ENCODE measurements around the gene PATE1.

The PATE1 gene

DNA sequence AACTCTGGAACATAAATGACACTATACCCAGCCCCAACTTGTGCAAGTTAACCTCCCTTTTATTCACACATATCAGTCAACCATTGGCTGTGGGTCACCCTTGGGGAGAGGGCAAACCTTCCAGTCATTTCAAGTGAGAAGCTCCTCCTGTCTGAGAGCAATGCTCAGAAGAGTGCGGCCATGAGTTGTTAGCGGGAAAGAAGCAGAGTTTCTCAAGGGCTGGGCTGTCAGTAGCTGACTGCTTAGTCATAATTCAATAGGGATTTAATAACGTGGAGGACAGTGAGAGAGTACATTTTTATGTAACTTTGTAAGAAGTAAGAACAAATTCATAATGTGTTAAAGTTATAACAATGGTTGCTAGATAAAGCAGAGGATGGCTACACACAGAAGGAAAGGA is 27.4 kb downstream of the PATE1 start:
- H3K4me3 ChIP-seq: no peak overlapping the region
- H3K9me3 ChIP-seq: no peaks in the 10 kb centered on the region
- no peaks in the 10 kb centered on the region for H3K4me1 ChIP-seq
- H3K27me3 ChIP-seq: no peaks in the 10 kb centered on the region
- intact Hi-C loops (cut with DNase I; ENCODE audit: low total_unique reads): no loop called here
- no peak for DNase-seq
- no peak overlapping the region for H3K27ac ChIP-seq
- TF ChIP-seq, protein P1, sequence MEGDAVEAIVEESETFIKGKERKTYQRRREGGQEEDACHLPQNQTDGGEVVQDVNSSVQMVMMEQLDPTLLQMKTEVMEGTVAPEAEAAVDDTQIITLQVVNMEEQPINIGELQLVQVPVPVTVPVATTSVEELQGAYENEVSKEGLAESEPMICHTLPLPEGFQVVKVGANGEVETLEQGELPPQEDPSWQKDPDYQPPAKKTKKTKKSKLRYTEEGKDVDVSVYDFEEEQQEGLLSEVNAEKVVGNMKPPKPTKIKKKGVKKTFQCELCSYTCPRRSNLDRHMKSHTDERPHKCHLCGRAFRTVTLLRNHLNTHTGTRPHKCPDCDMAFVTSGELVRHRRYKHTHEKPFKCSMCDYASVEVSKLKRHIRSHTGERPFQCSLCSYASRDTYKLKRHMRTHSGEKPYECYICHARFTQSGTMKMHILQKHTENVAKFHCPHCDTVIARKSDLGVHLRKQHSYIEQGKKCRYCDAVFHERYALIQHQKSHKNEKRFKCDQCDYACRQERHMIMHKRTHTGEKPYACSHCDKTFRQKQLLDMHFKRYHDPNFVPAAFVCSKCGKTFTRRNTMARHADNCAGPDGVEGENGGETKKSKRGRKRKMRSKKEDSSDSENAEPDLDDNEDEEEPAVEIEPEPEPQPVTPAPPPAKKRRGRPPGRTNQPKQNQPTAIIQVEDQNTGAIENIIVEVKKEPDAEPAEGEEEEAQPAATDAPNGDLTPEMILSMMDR (IDR thresholded peaks at IDR 0.05): no peak
- H3K36me3 ChIP-seq: no peaks in the 10 kb centered on the region

DNA sequence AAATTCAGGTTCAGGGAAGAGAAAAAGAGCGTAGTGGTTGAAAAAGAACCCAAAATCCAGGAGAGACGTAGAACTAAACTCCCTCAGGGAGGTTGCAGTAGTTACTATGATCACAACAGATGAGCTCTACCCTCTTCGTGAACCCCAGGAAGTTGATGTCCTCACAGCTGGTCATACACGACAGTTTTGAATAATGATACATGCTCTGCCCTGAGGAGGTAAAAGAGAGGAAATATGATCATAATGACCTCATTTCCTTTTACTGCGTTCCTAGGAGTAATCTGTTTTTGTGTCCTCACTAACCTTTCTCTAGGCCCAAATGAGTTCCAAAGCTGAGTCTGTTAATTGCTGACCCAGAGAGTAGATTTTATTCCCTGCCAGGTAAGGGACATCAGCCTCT is 31.2 kb downstream of the PATE1 start:
- H3K27me3 ChIP-seq: no peaks in the 10 kb centered on the region
- H3K36me3 ChIP-seq: no peaks in the 10 kb centered on the region
- H3K4me1 ChIP-seq: no peaks in the 10 kb centered on the region
- H3K9me3 ChIP-seq: no peaks in the 10 kb centered on the region
- DNase-seq: no peak
- intact Hi-C loops (cut with DNase I; ENCODE audit: low total_unique reads): no loop called here
- TF ChIP-seq, protein P1 (IDR thresholded peaks at IDR 0.05): no peak
- no peak overlapping the region for H3K27ac ChIP-seq
- H3K4me3 ChIP-seq: no peak overlapping the region

GRCh38 chr11:125778728-125779127 is 32.6 kb downstream of the PATE1 start, which contains the start of gene PATE2:
Gene PATE2, minus strand, starts transcription at chr11:125778828. Its CDS starts 55 bp downstream, at chr11:125778773.
- H3K36me3 ChIP-seq: no peaks in the 10 kb centered on the region
- H3K4me3 ChIP-seq: no peak within 1 kb of the TSS
- intact Hi-C loops (cut with DNase I; ENCODE audit: low total_unique reads): no loop called here
- H3K27me3 ChIP-seq: no peaks in the 10 kb centered on the region
- TF ChIP-seq, protein P1 (IDR thresholded peaks at IDR 0.05): no peak
- H3K4me1 ChIP-seq: no peaks in the 10 kb centered on the region
- H3K27ac ChIP-seq: no peak within 1 kb of the TSS
- DNase-seq: no peak
- H3K9me3 ChIP-seq: no peaks in the 10 kb centered on the region

DNA sequence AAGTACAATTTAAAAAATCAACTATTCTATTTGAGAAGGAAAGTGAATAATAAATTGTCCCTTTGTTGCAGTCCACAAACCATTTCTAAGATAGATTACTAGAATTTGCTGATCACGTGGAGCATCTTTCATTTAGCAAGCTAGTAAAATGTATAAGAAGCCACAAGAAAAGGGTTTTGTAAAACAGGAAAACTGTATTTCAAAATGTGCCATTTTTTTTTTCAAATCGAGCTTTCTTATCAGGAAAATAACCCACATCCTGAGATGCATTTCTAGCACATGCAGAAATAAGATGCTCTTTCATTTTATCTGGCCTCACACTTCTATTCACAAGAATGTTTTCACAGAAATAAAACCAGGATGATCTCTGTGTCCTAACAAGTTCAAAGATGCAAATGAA is 38.6 kb downstream of the PATE1 start:
- no peaks in the 10 kb centered on the region for H3K4me1 ChIP-seq
- H3K4me3 ChIP-seq: no peak overlapping the region
- H3K27ac ChIP-seq: no peak overlapping the region
- intact Hi-C loops (cut with DNase I; ENCODE audit: low total_unique reads): no loop called here
- TF ChIP-seq, protein P1 (IDR thresholded peaks at IDR 0.05): no peak
- no peaks in the 10 kb centered on the region for H3K36me3 ChIP-seq
- DNase-seq: no peak
- H3K27me3 ChIP-seq: no peaks in the 10 kb centered on the region
- no peaks in the 10 kb centered on the region for H3K9me3 ChIP-seq

DNA sequence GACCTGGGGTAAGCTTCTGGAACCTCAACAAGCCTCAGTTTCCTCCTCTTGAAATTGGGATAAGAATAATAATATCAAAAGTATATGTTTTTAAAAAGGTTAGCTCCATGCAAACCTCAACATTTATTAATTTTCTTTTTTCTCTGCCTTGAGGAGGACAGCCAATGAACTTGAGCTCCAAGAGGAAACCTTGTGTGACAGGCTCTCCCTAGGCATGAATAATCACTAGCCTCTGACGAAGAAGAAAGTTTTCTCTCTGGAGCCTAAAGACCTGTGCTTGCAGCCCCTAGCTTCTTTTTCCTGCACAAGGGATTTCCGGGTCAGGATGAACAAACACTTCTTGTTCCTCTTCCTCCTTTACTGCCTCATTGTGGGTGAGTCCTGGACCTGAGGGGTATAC is 41.7 kb downstream of the PATE1 start, which contains the start of gene PATE3:
Gene PATE3, plus strand, starts transcription at position 301 of the 400 bp plus-strand sequence. Its CDS starts 25 bp downstream, at position 326.
- Histone ChIP-seq H3K9me3 (peaks cover 0 to 12% (median 0%) of the 10 kb centered on the region in 3 donors), H3K4me3 (no peak within 1 kb of the TSS), H3K27me3 (no peaks in the 10 kb centered on the region), H3K36me3 (no peaks in the 10 kb centered on the region), H3K4me1 (no peaks in the 10 kb centered on the region), H3K27ac (no peak within 1 kb of the TSS)
- no peak for DNase-seq
- intact Hi-C loops (cut with DNase I; ENCODE audit: low total_unique reads): no loop called here
- TF ChIP-seq, protein P1 (IDR thresholded peaks at IDR 0.05): no peak

DNA sequence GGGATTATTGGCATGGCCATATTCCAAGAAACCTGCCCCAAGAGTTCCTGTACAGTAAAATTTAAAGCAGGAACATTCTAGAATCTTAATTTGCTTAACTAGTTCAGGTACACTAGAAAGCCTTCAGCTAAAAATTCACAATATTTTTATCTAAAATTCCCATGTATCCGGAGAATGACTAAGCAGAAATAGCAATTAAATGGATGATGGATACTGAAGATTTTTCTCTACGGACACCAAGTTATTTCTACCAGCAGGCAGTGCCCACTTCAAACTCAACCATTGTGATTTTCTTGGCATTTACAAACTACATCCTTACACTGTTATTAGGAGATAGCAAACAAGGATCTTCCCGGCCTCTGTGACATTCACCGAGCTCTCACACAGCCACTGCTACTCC is 44.7 kb downstream of the PATE1 start:
- Histone ChIP-seq H3K36me3 (no peaks in the 10 kb centered on the region), H3K27me3 (no peaks in the 10 kb centered on the region), H3K27ac (no peak overlapping the region), H3K9me3 (peaks cover 0 to 19% (median 10%) of the 10 kb centered on the region in 3 donors), H3K4me1 (no peaks in the 10 kb centered on the region), H3K4me3 (no peak overlapping the region)
- no peak for DNase-seq
- intact Hi-C loops (cut with DNase I; ENCODE audit: low total_unique reads): no loop called here
- TF ChIP-seq, protein P1 (IDR thresholded peaks at IDR 0.05): no peak
